Activated effector memory CD4-positive, alpha-beta T cell treated with anti-CD3 and anti-CD28 coated beads, Interleukin-2, amount 50 U/mL, for 16 hours (primary cell): ENCODE results near the gene ZKSCAN5.

ENCODE experiments used
- DNase-seq: peaks from one replicate; pipeline ENCODE4 v3.0.0-alpha.2; 2020

Gene ZKSCAN5

DNA sequence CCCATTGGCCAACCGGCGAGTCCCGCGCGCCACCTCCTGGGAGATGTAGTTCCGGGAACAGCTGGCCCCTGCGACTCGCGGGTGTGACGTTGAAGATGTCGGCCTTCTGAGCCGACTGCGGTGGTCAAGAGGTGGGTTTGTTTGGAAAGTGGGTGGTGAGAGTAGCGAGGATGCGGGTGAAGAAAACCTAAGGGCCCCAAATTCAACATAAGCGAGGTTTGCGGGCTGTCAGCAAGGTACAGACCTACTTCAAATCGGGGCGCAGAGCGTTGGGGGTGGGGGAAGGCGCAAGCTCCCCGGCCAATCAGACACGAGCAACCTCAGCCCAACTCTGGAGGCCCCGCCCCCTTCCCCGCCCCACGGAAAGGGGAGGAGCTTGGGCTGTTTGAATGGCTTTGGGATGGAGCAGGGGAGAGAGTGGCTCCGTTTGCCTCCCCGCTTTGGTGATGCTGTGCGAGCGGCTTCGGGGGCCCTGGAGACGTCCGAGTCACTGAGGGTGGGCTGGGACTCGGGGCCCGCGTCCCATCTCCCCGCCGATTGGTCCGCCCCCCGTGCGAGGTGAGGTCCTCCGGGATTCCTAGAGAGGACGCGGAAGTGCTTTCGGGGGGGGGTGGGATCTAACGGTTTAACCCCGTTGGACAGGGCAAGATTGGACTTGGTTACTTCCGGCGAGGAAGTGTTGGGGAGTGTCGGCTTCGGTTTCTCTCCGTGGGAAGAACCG lies at the start of gene ZKSCAN5:
Gene ZKSCAN5 (plus strand): TSS at position 60 of the 721 bp plus-strand sequence. CDS start 1,383 bp downstream, outside the sequence.
- DNase-seq: peak; percentile 99

DNA sequence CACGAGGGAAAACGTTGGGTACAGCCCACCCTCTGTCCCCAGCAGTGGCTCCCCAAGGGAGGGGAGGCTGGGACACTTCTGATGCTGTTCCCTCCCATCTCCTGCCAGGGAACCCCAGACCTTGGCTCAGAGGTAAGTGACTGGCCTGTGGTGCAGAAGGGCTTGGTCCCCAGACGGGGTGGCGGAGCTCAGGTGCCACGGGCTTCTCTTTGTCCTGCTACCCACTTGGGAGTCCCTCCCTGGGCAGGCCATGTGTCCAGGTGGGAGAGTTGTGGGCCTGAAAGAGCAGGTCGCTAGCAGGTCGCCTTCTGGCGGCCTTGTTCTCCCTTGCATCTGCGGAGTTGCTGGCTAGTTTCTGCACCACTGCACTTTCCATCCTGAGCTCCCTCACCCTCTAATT lies 48.6 kb upstream of the ZKSCAN5 start:
- no peak for DNase-seq

DNA sequence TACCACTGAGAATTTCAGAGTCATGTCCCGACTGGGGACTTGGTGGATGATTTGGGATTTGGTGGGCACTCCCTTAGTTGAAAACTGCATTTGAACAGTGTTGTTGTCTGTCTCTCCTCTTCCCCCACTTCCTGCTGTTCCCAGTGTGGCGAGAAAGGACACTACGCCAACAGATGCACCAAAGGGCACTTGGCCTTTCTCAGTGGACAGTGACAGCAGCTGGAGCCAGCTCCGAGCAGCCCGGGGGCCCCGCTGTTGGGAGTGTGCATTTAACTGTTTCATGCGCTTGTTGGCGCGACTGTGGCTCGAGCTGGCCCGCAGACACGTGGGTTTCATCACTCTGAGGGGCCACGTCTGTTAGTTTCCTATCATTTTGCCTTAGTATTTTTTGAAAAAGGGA lies 48.2 kb upstream of the ZKSCAN5 start:
- DNase-seq: no peak

DNA sequence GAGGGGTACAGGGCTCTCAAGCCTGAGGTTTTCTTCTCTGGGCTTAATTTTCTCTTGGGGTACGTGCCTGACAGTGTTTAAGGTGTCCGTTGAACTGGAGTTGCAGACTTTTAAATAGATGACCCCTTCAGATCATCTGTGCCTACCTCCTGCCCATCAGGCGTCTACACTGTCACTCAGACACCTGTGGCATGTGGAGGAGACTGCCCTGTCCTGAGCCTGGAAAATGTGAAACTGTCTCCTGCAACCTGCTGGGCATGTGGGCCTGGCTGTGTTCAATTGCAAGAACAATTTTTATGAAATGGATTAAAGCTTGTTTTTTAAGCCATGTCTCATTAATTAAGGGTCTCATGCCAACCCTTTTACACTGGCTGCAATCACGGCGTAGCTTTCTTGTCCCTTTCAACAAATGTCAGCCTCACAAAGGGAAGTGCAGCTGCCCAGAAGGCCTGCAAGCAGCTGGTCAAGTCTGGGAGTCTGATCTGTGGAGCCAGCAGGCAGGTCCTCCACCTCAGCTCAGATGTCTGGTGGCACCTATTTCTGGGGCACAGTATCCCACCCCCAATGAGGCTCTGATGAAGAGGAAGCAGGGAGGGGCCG lies 47.3 kb upstream of the ZKSCAN5 start:
- DNase-seq: no peak

DNA sequence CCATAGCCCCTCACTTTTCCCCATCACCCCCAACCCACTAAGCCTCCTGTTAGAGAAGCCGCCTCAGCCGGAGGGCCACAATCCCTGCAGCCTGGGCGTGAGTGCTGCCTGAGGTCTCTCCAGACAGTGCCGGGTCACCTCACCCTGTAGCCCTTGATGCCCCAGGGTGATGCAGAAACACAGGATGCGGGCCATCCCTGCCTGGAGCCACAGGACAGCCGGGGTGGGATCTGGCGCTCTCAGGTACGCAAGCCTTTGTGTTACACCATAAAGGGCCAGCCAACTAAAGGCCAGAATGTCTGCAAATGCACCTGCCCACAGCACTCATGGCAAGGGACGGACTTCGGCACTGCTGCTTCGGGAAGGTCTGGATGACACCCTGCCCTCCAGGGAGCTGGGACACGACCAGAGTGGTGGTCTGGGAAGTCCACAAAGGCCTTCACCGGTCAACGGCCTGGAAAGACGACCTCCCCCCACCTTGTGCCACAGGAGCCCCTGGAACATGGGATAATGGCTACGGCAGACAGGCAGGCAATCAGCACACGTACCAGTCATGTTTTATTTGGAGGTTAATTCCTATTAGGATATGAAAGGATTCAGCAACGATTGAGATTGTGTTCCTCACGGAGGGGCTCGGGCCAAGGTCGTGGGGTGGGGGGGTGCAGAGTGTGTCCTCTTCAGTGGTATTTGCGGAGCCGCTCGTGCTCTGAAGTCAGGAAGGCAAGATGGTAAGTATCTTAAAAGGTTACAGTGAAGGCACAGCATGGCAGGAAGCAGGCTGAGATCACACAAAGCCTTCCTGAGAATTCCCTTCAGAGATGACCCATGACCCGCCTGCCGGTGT lies 46.6 kb upstream of the ZKSCAN5 start:
- no peak for DNase-seq

DNA sequence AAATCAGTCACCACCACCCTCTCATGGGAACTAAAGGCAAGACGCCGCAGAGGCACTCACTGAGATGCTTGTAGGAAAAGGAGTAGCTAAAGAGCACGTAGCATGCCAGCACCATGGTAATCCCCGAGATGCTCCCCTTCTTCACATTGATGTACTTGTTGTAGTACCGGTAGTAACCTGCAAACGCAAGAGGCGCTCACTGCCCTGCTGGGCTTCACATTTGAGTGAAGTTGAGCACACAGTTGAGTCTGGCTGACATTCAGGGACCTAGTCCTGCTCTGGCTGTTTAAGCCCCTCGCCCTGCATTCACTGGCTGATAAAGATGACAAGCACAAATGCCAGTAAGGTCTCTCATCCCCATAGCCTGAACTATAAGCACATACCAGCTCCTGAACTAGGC lies 45.4 kb upstream of the ZKSCAN5 start:
- no peak for DNase-seq

DNA sequence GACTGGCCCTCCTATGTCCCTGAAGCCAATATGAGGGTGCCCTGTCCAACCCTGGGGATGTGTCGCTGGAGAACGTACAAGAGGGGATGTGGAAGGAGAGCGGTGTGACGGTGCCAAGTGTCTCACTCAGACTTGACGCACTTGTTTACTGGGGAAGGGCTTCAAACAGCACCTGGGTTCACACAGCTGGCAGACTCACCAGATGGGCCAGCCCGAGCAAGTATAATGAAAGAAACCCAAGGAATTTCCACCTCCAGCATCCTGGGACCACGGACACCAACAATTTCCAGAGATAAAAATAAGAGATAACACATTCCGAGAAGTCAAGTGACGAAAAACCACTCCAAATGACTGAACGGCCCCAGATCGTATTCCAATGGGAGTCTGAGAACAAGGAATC lies 43.8 kb upstream of the ZKSCAN5 start:
- no peak for DNase-seq

DNA sequence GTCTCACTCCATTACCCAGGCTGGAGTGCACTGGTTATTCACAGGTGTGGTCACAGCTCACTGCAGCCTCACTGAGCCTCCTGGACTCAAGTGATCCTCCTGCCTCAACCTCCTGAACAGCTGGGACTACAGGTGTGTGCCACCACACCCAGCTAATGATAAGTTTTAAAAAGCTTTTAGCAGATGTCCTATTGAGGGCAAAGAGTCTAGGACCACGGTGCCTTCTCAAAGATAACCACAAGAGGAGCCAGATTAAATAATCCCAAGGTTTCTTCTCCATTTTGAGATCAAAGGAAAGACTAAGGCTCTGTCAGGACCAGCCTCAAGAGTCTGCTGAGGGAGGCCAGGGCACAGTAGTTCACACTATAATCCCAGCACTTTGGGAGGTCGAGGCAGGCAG lies 43.2 kb upstream of the ZKSCAN5 start:
- no peak for DNase-seq

DNA sequence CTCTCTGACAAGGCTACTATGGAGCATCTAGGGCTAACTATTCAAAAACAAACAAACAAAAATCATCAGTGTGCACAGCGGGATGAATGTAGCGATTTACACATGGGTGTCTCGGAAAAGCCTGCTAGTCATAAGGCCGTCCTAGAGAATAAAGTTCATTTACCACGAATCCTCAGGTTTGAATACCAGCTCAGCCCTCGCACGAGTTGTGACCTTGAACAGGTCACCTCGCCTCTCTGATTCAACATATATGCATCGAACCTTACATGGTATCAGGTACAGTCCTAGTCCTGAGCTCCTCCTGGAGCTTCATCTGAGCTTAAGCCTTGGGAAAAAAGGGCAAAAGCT lies 39.1 kb upstream of the ZKSCAN5 start:
- no peak for DNase-seq

DNA sequence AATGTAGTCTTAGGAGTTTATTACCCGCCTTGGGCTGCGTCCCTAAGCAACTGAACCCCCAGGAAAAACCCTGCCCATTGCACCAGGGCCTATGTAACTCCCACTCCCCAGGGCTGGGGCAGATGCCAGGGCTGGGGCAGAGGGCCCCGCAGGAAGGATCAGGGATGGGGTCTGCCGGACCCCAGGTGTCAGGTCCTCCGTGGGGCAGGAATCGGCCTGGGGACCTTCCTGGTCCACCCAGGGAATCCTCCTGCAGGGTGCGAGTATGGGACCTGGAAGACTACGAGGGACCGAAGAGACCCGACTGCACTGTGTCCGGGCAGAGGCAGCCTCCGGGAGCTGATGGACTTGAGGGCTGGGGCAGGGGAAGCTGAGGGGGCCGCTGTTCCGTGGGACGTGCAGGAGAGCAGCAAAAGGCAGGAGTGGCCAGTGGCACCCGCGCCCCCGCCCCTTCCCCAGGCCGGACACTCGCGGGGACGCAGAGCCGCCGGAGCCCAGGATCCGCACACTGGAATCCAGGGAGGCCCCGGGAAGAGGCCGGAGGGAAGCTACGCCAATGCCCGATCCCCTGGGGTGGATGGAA lies 36.0 kb upstream of the ZKSCAN5 start:
- no peak for DNase-seq

DNA sequence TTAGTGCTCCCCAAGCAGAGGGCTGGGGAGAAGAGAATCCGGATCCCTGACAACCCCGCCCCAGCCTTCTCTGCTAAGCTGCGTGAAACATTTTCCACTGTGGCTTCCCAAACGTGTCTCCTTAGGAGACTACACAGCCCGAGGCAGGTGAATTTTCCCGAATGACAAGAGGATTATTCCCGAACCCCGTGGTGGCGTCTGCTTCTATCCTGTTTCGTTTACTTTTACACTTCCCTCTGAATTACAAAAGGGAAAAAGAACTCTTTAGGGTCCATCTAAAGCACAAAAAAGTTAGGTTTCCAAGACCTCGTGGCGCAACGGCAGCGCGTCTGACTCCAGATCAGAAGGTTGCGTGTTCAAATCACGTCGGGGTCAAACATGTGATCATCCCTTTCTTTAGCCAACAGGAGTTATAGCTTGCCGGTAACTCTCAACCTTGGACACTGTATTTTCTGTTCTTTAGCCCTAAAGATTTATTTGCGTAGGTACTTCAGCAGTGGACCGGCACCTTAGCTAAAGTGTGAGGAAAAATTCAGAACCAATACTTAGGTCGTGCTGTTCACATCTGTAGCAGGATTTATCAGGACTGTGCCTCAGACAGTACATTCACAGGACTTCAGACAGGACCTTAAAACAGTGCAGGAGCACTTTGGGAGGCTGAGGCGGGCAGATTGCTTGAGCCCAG lies 34.9 kb upstream of the ZKSCAN5 start:
- DNase-seq: no peak

DNA sequence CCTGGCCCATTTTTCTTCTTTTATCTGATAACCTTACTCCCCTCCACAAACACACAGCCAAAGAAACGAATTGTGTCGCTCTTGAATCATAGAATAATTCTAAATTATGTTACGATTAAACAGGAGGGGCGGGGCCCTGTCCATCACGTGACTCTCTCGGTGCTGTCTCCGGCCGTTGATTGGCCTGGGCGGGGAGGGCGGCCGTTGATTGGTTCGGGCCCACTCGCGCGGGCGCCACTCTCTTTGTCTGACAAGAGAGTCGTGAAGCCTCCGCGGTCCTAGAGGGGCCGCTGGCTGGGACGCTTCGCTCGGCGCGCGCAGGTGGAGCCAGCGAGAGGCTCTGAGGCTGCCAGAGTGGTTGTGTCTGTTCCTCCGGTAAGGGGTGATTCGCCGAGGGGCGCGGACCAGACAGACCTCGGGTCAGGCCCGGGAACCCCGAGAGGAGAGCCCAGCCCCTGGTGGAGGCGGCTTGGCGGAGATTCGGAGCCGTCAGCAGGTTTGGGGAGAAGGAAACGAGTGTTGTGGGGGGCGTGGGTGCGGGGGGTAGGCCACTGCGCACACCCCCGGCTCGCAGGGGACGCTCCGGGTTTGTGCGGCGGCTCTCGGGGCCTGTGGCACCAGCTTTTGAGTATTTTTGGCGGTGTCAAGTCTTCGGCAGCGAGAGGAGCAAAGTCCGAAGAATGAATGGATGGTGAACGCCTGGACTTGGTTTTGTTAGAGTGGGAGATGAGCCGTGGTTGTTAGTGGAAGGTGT lies 31.7 kb upstream of the ZKSCAN5 start, which contains the start of gene ZNF789:
Gene ZNF789 (plus strand): TSS at position 330 of the 754 bp plus-strand sequence. CDS start 3,567 bp downstream, outside the sequence.
- DNase-seq: peak; percentile 100

DNA sequence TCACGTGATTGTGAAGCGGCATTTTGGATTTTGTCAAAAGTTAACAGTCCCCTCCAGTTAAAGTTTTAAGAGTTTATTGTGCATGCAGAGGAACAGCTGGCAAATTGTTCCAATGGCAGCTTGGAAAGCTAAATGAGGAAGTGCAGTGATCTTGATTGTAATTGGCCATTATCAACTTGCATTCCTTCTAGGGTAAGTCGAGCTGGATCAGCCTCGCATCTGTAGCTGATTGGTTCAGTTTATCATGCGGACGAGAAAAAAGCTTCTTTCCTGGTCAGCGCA lies 31.2 kb upstream of the ZKSCAN5 start:
- DNase-seq: no peak

DNA sequence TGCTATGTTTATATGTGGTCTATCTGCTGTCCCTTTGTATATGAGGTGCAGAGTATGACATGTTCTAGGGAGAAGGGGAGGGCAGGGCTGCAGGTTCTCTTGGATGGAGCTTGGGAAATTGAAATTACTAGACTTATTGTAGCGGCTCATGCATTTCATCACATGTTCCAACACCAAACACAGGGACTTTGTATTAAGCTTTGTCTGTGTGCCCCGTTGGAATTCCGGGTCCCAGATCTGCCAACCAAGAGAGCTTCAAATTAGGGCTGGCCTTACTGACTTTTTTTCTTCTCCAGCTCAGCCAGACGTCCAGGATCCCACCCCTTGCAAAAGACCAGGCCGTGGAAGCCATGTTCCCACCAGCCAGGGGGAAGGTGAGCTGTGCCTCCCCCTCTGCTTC lies 28.4 kb upstream of the ZKSCAN5 start:
- no peak for DNase-seq

DNA sequence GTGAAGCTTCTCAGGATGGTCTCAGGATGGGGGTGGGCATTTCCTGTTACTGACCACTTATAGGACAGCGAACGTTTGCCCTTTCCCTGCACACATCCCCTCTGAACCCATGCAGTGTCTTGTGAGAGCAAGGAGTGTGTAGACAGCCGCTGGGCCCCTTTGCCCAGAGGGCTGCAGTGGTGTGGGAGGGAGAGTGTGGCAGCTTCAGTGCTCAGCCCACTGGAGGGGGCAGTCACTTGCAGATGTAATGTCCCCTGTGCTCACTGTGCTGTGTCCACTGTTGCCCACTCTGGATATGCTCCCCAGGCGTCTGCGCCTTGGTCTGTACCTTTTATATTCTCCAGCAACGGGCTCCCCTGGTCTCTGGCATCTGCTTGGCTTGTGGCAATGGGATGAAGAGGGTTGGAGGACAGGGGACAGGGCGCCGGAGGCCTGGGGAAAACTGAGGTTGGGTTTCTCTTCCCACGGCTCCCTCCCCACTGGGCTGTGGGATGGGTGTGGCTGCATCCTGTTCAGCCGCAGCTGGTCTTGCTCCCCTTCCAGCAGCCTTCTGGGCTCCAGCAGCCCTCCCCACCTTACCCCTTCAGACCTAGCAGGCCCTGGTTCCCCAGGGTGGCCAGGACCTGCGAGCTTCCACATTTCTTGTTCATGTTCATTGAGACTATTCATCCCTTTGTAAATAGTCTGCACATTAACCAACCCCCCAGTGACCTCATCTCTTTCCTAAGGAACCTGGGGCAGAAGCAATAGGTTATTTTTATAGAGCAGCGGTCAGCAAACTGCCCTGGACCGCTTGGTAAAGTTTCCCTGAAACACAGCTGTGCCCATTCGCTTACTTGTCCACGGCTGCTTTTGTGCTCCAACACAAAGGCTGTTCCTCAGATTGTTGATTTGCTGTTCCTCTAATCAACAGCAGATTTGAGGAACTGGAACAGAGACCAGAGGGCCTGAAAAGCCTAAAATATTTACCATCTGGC lies 25.7 kb upstream of the ZKSCAN5 start:
- DNase-seq: no peak

DNA sequence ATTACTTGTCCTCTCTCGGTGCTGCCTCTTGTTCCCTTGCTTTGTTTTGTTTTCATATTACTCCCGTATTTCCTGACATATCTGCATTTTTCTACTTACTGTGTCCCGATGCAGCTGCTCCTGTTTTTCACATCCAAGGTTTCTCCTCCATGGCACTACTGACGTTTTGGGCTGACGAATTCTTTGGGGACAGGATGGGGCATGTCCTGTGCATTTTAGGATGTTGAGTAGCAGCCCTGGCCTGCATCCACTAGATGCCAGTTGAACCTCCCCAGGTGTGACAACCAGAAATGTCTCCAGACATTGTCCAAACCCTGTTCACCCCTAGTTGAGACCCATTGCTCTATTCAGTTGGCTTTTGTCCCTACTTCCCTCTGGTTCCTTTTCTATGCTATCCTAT lies 19.4 kb upstream of the ZKSCAN5 start:
- no peak for DNase-seq

DNA sequence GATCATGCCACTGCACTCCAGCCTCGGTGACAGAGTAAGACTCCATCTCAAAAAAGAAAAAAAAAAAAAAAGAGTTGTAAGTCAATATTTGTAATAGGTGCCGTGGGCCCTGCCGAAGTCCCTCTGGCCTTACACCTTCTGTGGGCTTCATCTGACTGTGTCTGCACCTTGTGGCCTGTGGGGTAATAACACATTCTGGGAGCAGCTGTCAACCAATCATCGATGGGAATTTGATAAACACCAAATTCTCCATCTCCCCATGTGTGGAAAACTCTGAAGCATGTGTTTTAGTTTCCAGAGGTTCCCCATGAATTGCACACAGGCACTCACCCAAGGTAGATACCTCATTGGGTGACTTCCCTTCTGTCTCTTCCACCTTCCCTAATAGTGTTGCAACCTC lies 15.2 kb upstream of the ZKSCAN5 start:
- no peak for DNase-seq

DNA sequence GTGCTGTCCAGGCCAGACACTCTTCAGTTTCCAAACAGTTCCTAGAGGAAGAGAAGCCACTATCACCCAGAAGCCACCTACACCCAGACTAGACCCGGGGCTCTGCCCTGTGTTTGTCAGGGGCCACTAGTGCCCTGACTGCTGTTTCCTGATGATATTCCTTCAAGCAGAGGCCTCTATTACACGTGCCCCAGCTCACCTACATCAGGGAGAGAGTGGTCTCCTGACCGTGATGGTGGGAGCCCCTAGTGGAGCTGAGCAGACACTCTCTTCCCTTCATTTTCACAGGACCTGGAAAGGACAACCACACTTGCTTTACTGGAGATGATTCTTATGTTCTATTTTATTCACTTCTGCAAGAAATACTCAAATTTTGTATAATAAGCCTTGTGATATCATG lies 13.6 kb upstream of the ZKSCAN5 start:
- DNase-seq: no peak

DNA sequence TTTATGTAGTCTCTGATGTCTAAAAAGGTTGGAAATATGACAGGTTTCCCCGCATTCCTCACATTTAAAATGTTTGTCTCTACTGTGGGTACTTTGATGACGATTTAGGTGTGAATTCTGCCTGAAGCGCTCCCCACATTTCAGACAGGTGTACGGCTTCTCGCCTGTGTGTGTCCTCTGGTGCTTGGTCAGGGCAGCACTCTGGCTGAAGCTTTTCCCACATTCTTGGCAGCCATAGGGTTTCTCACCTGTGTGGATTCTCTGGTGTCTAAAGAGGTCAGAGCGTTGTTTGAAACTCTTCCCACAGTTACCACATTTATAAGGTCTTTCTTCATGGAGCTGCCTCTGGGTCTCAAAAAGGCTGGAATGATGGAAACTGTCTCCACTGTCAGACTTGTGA lies 10.6 kb upstream of the ZKSCAN5 start:
- no peak for DNase-seq

DNA sequence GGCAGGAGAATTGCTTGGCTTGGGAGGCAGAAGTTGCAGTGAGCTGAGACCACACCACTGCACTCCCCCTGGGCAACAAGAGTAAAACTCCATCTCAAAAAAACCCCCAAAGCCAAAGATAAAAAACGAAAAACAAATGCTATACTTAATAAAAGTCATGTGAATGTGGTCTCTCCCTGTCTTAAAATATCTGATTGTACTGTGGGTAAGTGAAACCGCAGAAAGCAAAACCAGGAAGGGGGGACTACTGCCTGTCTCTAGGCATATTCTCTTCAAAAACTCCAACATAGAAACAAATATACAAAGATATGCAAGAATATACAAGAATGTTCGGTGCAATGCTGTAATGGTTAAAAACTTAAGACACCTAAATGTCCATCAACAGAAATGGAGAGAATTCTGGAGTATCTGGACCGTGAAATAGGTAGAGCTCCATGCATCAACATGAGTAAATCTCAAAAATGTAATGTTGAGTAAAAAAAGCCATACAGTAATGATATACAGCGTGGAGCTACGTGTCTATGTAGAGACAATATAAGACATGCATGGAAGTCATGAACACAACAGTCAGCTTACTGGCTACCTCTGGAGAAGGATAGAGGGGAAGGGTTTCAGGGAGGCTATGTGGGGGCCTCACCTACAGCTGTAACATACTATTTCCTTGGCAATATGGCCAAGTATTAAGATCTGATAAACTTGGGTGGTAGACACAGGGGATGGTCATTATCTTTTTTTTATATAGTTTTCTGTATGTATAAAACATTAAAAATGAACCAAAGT lies 6.5 kb upstream of the ZKSCAN5 start:
- no peak for DNase-seq
